ENCODE results near the gene SLC25A4. TPM values are rescaled to one million over a fixed set of nuclear protein-coding genes. Genes with fewer than 3 reads are reported as not detected.
A peak's percentile ranks its signal among the peaks of the same experiment; 100 is the strongest.

SLC25A4 gene
- total and polyA plus RNA-seq, 2 of the 13 experiments (the other 11 are each of a cell fraction or from before 2014, with no cell fraction given) = 30.3 to 42.1 TPM

DNA sequence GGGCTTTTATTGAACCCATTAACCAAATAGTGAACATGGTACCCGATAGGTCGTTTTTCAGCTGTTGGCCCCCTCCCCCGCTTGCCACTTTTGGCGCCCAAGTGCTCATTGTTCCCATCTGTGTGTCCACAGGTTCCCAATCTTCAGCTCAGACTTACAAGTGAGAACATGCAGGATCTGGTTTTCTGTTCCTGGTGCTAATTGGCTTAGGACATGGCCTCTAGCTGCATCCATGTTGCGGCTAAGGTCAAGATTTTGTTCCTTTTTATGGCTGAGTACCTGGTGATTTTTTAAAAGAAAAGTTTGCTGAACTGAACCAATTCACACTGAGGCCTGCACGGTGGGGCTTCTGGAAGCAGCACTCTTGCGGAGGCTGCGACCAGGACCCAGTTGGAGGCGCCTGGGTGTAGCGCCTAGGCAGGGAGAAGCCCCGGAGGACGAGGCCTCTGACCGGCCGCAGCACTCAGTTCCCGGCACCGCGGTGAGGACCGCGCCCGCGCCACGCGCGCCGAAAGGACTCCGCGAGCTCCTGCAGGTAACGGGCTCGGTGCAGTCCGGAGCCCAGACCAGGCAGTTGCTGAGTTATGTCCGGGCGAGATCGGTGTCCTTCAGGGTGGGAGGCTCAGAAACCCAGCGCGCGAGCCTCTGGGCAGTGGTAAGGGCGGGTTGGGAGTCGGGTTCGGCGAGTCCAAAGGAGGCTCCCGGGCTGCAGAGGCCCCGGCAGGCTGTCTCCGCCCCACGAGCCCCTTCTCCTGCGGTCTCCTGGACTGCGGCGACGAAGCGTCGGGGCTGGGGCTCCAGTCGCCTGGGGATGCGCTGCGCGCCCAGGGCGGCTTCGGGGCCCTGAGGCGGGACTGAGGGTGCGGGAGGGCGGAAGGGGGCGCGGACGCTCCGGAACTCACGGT lies 15.8 kb upstream of the SLC25A4 start (continued):
- TF ChIP-seq, protein P1, sequence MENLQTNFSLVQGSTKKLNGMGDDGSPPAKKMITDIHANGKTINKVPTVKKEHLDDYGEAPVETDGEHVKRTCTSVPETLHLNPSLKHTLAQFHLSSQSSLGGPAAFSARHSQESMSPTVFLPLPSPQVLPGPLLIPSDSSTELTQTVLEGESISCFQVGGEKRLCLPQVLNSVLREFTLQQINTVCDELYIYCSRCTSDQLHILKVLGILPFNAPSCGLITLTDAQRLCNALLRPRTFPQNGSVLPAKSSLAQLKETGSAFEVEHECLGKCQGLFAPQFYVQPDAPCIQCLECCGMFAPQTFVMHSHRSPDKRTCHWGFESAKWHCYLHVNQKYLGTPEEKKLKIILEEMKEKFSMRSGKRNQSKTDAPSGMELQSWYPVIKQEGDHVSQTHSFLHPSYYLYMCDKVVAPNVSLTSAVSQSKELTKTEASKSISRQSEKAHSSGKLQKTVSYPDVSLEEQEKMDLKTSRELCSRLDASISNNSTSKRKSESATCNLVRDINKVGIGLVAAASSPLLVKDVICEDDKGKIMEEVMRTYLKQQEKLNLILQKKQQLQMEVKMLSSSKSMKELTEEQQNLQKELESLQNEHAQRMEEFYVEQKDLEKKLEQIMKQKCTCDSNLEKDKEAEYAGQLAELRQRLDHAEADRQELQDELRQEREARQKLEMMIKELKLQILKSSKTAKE (CRISPR knock-in tag; IDR thresholded peaks at IDR 0.05; ENCODE audit: borderline replicate concordance) = no peak
- TF ChIP-seq ZNF564 (CRISPR knock-in tag; IDR thresholded peaks at IDR 0.05) (no peak), SNAI1 (CRISPR knock-in tag; IDR thresholded peaks at IDR 0.05; ENCODE audit: borderline replicate concordance) (0 out of 2 replicates have a peak, but pooled peaks have one; percentile 29), KDM5A (IDR thresholded peaks at IDR 0.05; ENCODE audit: borderline replicate concordance, low read length) (no peak), ZNF326 (CRISPR knock-in tag; IDR thresholded peaks at IDR 0.05; ENCODE audit: borderline replicate concordance) (no peak), ZNF3 (CRISPR knock-in tag; IDR thresholded peaks at IDR 0.05) (no peak), CBX5 (CRISPR knock-in tag; IDR thresholded peaks at IDR 0.05; ENCODE audit: borderline replicate concordance) (no peak), ZNF17 (CRISPR knock-in tag; IDR thresholded peaks at IDR 0.05) (no peak), CCDC6 (CRISPR knock-in tag; IDR thresholded peaks at IDR 0.05) (no peak), ZNF589 (CRISPR knock-in tag; conservative IDR thresholded peaks at IDR 0.05) (no peak), ZMYM4 (CRISPR knock-in tag; IDR thresholded peaks at IDR 0.05) (peak; percentile 43; the same call in 1 of the 2 replicates), MED13 (CRISPR knock-in tag; IDR thresholded peaks at IDR 0.05) (no peak), ZSCAN25 (CRISPR knock-in tag; IDR thresholded peaks at IDR 0.05) (0 out of 2 replicates have a peak, but pooled peaks have one; percentile 45), ZNF766 (CRISPR knock-in tag; IDR thresholded peaks at IDR 0.05; ENCODE audit: borderline replicate concordance) (no peak), NFATC3 (CRISPR knock-in tag; IDR thresholded peaks at IDR 0.05) (0 out of 2 replicates have a peak, but pooled peaks have one; percentile 57)
- TF ChIP-seq, protein P2, sequence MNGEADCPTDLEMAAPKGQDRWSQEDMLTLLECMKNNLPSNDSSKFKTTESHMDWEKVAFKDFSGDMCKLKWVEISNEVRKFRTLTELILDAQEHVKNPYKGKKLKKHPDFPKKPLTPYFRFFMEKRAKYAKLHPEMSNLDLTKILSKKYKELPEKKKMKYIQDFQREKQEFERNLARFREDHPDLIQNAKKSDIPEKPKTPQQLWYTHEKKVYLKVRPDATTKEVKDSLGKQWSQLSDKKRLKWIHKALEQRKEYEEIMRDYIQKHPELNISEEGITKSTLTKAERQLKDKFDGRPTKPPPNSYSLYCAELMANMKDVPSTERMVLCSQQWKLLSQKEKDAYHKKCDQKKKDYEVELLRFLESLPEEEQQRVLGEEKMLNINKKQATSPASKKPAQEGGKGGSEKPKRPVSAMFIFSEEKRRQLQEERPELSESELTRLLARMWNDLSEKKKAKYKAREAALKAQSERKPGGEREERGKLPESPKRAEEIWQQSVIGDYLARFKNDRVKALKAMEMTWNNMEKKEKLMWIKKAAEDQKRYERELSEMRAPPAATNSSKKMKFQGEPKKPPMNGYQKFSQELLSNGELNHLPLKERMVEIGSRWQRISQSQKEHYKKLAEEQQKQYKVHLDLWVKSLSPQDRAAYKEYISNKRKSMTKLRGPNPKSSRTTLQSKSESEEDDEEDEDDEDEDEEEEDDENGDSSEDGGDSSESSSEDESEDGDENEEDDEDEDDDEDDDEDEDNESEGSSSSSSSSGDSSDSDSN (CRISPR knock-in tag; IDR thresholded peaks at IDR 0.05) = peak; percentile 73
- TF ChIP-seq, protein P3, sequence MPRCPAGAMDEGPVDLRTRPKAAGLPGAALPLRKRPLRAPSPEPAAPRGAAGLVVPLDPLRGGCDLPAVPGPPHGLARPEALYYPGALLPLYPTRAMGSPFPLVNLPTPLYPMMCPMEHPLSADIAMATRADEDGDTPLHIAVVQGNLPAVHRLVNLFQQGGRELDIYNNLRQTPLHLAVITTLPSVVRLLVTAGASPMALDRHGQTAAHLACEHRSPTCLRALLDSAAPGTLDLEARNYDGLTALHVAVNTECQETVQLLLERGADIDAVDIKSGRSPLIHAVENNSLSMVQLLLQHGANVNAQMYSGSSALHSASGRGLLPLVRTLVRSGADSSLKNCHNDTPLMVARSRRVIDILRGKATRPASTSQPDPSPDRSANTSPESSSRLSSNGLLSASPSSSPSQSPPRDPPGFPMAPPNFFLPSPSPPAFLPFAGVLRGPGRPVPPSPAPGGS (CRISPR knock-in tag; IDR thresholded peaks at IDR 0.05) = peak; percentile 32; the same call in 1 of the 2 replicates
- TF ChIP-seq, protein P4, sequence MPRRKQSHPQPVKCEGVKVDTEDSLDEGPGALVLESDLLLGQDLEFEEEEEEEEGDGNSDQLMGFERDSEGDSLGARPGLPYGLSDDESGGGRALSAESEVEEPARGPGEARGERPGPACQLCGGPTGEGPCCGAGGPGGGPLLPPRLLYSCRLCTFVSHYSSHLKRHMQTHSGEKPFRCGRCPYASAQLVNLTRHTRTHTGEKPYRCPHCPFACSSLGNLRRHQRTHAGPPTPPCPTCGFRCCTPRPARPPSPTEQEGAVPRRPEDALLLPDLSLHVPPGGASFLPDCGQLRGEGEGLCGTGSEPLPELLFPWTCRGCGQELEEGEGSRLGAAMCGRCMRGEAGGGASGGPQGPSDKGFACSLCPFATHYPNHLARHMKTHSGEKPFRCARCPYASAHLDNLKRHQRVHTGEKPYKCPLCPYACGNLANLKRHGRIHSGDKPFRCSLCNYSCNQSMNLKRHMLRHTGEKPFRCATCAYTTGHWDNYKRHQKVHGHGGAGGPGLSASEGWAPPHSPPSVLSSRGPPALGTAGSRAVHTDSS (CRISPR knock-in tag; conservative IDR thresholded peaks at IDR 0.05) = no peak
- TF ChIP-seq, protein P5, sequence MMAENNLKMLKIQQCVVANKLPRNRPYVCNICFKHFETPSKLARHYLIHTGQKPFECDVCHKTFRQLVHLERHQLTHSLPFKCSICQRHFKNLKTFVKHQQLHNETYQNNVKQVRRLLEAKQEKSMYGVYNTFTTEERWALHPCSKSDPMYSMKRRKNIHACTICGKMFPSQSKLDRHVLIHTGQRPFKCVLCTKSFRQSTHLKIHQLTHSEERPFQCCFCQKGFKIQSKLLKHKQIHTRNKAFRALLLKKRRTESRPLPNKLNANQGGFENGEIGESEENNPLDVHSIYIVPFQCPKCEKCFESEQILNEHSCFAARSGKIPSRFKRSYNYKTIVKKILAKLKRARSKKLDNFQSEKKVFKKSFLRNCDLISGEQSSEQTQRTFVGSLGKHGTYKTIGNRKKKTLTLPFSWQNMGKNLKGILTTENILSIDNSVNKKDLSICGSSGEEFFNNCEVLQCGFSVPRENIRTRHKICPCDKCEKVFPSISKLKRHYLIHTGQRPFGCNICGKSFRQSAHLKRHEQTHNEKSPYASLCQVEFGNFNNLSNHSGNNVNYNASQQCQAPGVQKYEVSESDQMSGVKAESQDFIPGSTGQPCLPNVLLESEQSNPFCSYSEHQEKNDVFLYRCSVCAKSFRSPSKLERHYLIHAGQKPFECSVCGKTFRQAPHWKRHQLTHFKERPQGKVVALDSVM (CRISPR knock-in tag; IDR thresholded peaks at IDR 0.05) = peak; percentile 38
